GM18873 (cell line): ENCODE results near the gene PRKCH.
"Not testable (repeated sequence)": the region's sequence is repeated elsewhere in the genome, so short reads cannot be mapped to it uniquely, and the experiment has no call there.

ENCODE experiments used
- ATAC-seq: cut with Tn5 transposase; IDR thresholded peaks from one replicate; pipeline ENCODE4 v1.9.1; 2021; ENCODE audit warnings: mild to moderate bottlenecking, moderate library complexity, moderate number of reproducible peaks; ENCODE audit not compliant: unreplicated experiment, low FRiP score

Gene PRKCH

GRCh38 chr14:61387076-61387475 is 65.7 kb downstream of the PRKCH start:
- ATAC-seq, result no peak

GRCh38 chr14:61388173-61388975 is 67.0 kb downstream of the PRKCH start:
- no peak for ATAC-seq

- no peak for ATAC-seq
Measured at GRCh38 chr14:61388976-61389576, 67.7 kb downstream of the PRKCH start.

GRCh38 chr14:61391119-61391518 is 69.7 kb downstream of the PRKCH start:
- ATAC-seq, result no peak

- no peak for ATAC-seq
Measured at GRCh38 chr14:61392297-61392696, 70.9 kb downstream of the PRKCH start.

- no peak for ATAC-seq
Measured at GRCh38 chr14:61394542-61394941, 73.2 kb downstream of the PRKCH start.

GRCh38 chr14:61395115-61395725 is 73.8 kb downstream of the PRKCH start:
- ATAC-seq, result no peak

GRCh38 chr14:61396279-61396678 is 74.9 kb downstream of the PRKCH start:
- no peak for ATAC-seq

- ATAC-seq, result no peak
Measured at GRCh38 chr14:61396694-61397093, 75.3 kb downstream of the PRKCH start.

- ATAC-seq, result no peak
Measured at GRCh38 chr14:61397615-61398014, 76.2 kb downstream of the PRKCH start.

GRCh38 chr14:61398221-61398620 is 76.8 kb downstream of the PRKCH start:
- ATAC-seq, result no peak

GRCh38 chr14:61399365-61399764 is 78.0 kb downstream of the PRKCH start:
- ATAC-seq, result no peak

GRCh38 chr14:61401461-61401860 is 80.1 kb downstream of the PRKCH start:
- no peak for ATAC-seq

GRCh38 chr14:61403411-61403810 is 82.0 kb downstream of the PRKCH start:
- ATAC-seq, result no peak

- no peak for ATAC-seq
Measured at GRCh38 chr14:61404637-61405036, 83.3 kb downstream of the PRKCH start.

- no peak for ATAC-seq
Measured at GRCh38 chr14:61406198-61406597, 84.8 kb downstream of the PRKCH start.

- no peak for ATAC-seq
Measured at GRCh38 chr14:61406675-61407074, 85.3 kb downstream of the PRKCH start.

- ATAC-seq, result no peak
Measured at GRCh38 chr14:61408498-61408897, 87.1 kb downstream of the PRKCH start.

GRCh38 chr14:61409782-61410181 is 88.4 kb downstream of the PRKCH start:
- no peak for ATAC-seq

- not testable (repeated sequence) for ATAC-seq
Measured at GRCh38 chr14:61415934-61416333, 94.6 kb downstream of the PRKCH start.

- ATAC-seq, result no peak
Measured at GRCh38 chr14:61416591-61416990, 95.2 kb downstream of the PRKCH start.

GRCh38 chr14:61417141-61417540 is 95.8 kb downstream of the PRKCH start:
- no peak for ATAC-seq
